Measurements from ENCODE around the gene ZNF622.

DNA sequence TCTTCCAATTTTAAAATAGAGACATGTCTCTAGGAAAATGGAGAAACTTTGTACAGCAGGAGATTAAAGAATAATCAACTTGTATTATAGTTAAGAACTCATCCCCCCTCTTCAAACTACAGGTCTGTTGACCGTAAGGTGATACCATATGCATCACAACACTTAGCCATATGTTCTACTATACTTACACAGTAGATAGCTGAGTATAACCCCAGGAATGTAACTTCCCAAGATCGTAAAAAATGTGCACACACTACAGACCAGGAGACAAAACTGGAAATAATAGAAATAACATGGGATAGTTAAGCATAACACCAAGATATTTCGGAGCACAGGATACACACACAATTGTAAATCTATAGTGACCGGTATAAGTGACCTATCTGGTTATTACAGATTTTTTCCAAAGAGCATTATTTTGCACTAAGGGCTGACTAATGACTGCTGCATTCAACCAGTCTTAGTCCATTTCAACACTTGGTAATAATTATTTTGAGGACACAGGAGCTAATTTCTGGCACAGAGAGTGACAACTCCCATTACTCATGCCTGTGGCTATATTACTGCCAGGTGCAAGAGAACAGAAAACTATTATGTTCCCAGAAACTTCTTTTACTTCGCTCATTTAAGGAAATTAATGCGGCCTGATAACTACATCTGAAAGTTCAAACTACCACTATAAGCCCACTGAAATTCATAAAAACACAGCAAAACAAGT, 15.4 kb upstream of the ZNF622 start:
- TF ChIP-seq, protein P1, sequence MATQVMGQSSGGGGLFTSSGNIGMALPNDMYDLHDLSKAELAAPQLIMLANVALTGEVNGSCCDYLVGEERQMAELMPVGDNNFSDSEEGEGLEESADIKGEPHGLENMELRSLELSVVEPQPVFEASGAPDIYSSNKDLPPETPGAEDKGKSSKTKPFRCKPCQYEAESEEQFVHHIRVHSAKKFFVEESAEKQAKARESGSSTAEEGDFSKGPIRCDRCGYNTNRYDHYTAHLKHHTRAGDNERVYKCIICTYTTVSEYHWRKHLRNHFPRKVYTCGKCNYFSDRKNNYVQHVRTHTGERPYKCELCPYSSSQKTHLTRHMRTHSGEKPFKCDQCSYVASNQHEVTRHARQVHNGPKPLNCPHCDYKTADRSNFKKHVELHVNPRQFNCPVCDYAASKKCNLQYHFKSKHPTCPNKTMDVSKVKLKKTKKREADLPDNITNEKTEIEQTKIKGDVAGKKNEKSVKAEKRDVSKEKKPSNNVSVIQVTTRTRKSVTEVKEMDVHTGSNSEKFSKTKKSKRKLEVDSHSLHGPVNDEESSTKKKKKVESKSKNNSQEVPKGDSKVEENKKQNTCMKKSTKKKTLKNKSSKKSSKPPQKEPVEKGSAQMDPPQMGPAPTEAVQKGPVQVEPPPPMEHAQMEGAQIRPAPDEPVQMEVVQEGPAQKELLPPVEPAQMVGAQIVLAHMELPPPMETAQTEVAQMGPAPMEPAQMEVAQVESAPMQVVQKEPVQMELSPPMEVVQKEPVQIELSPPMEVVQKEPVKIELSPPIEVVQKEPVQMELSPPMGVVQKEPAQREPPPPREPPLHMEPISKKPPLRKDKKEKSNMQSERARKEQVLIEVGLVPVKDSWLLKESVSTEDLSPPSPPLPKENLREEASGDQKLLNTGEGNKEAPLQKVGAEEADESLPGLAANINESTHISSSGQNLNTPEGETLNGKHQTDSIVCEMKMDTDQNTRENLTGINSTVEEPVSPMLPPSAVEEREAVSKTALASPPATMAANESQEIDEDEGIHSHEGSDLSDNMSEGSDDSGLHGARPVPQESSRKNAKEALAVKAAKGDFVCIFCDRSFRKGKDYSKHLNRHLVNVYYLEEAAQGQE (tag by site-specific recombination; IDR thresholded peaks at IDR 0.05): no peak
- TF ChIP-seq ZNF571 (tag by site-specific recombination; IDR thresholded peaks at IDR 0.05): no peak
- TF ChIP-seq ZNF510 (tag by site-specific recombination; IDR thresholded peaks at IDR 0.05; ENCODE audit: insufficient replicate concordance): no peak
- TF ChIP-seq ZNF561 (tag by site-specific recombination; IDR thresholded peaks at IDR 0.05; ENCODE audit: borderline replicate concordance): no peak
- no peak for TF ChIP-seq ZNF121 (tag by site-specific recombination; IDR thresholded peaks at IDR 0.05)
- TF ChIP-seq, protein P2, sequence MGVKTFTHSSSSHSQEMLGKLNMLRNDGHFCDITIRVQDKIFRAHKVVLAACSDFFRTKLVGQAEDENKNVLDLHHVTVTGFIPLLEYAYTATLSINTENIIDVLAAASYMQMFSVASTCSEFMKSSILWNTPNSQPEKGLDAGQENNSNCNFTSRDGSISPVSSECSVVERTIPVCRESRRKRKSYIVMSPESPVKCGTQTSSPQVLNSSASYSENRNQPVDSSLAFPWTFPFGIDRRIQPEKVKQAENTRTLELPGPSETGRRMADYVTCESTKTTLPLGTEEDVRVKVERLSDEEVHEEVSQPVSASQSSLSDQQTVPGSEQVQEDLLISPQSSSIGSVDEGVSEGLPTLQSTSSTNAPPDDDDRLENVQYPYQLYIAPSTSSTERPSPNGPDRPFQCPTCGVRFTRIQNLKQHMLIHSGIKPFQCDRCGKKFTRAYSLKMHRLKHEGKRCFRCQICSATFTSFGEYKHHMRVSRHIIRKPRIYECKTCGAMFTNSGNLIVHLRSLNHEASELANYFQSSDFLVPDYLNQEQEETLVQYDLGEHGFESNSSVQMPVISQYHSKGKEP (tag by site-specific recombination; IDR thresholded peaks at IDR 0.05): no peak
- no peak for TF ChIP-seq CTCF (tag by site-specific recombination; IDR thresholded peaks at IDR 0.05)
- TF ChIP-seq ZNF138 (tag by site-specific recombination; IDR thresholded peaks at IDR 0.05; ENCODE audit: borderline replicate concordance): no peak
- TF ChIP-seq ZNF391 (tag by site-specific recombination; IDR thresholded peaks at IDR 0.05; ENCODE audit: borderline replicate concordance, low read depth): no peak
- no peak for TF ChIP-seq ZNF747 (tag by site-specific recombination; IDR thresholded peaks at IDR 0.05)
- TF ChIP-seq KLF7 (tag by site-specific recombination; IDR thresholded peaks at IDR 0.05; ENCODE audit: borderline replicate concordance): no peak

Measured in HEK293 (cell line).